H9 (cell line): Measurements from ENCODE around the gene TJP3. TPM values are rescaled to one million over a fixed set of nuclear protein-coding genes. Genes with fewer than 3 reads are reported as not detected.

ENCODE experiments used
- DNase-seq: peaks from one replicate; pipeline ENCODE4 v3.0.0-alpha.2; 2017
- H2AFZ ChIP-seq: one replicate; pipeline ENCODE4 v1.6.1; 2013; ENCODE audit warnings: mild to moderate bottlenecking, low read length, control low read depth, moderate library complexity
- H2AK5ac ChIP-seq: 2 replicates; pipeline ENCODE4 v1.6.1; 2013; ENCODE audit warnings: low read length, control low read depth, mixed read lengths; ENCODE audit not compliant: insufficient read length
- H2BK120ac ChIP-seq: one replicate; pipeline ENCODE4 v1.6.1; 2013; ENCODE audit warnings: low read depth, mild to moderate bottlenecking, low read length, control low read depth, inconsistent platforms; ENCODE audit not compliant: poor library complexity, severe bottlenecking
- H2BK12ac ChIP-seq: 2 replicates; pipeline ENCODE4 v1.6.1; 2013; ENCODE audit warnings: low read length, control low read depth, mixed read lengths, low read depth; ENCODE audit not compliant: insufficient read length
- H2BK15ac ChIP-seq: 2 replicates; pipeline ENCODE4 v1.6.1; 2013; ENCODE audit warnings: low read depth, low read length, control low read depth
- H2BK20ac ChIP-seq: one replicate; pipeline ENCODE4 v1.6.1; 2013; ENCODE audit warnings: low read depth, mild to moderate bottlenecking, low read length, control low read depth, inconsistent platforms; ENCODE audit not compliant: poor library complexity, severe bottlenecking
- H2BK5ac ChIP-seq: 2 replicates; pipeline ENCODE4 v1.6.1; 2013; ENCODE audit warnings: low read length, control low read depth, mixed read lengths; ENCODE audit not compliant: insufficient read length
- H3K14ac ChIP-seq: 2 replicates; pipeline ENCODE4 v1.6.1; 2013; ENCODE audit warnings: low read length, control low read depth; ENCODE audit not compliant: insufficient read depth
- H3K18ac ChIP-seq: 2 replicates; pipeline ENCODE4 v1.6.1; 2013; ENCODE audit warnings: low read depth, mild to moderate bottlenecking, mixed read lengths, low read length, control low read depth; ENCODE audit not compliant: insufficient read length
- H3K23ac ChIP-seq: 2 replicates; pipeline ENCODE4 v1.6.1; 2013; ENCODE audit warnings: low read length, control low read depth, mixed read lengths, low read depth; ENCODE audit not compliant: insufficient read length
- H3K23me2 ChIP-seq: 2 replicates; pipeline ENCODE4 v1.6.1; 2013; ENCODE audit warnings: low read depth, mild to moderate bottlenecking, mixed read lengths, low read length, control low read depth; ENCODE audit not compliant: insufficient read length, poor library complexity, severe bottlenecking
- H3K27ac ChIP-seq: 2 replicates; pipeline ENCODE4 v1.5.1; 2013; ENCODE audit warnings: low read length, control low read depth, mixed read lengths, low read depth; ENCODE audit not compliant: insufficient read length
- H3K27me3 ChIP-seq: 2 replicates; pipeline ENCODE4 v1.6.1; 2013; ENCODE audit warnings: low read length, control low read depth, inconsistent platforms; ENCODE audit not compliant: insufficient read depth
- H3K4ac ChIP-seq: 2 replicates; pipeline ENCODE4 v1.6.1; 2013; ENCODE audit warnings: low read depth, mild to moderate bottlenecking, control low read depth, inconsistent platforms, low read length, moderate library complexity
- H3K4me1 ChIP-seq: 2 replicates; pipeline ENCODE4 v1.6.1; 2013; ENCODE audit warnings: low read length, control low read depth, inconsistent platforms; ENCODE audit not compliant: insufficient read depth
- H3K4me2 ChIP-seq: 2 replicates; pipeline ENCODE4 v1.6.1; 2013; ENCODE audit warnings: low read length, control low read depth, mixed read lengths; ENCODE audit not compliant: insufficient read length, insufficient read depth
- H3K56ac ChIP-seq: 2 replicates; pipeline ENCODE4 v1.6.1; 2013; ENCODE audit warnings: low read depth, mild to moderate bottlenecking, mixed read lengths, low read length, control low read depth; ENCODE audit not compliant: insufficient read length
- H3K79me1 ChIP-seq: 2 replicates; pipeline ENCODE4 v1.6.1; 2013; ENCODE audit warnings: low read depth, mild to moderate bottlenecking, moderate library complexity, low read length, control low read depth, inconsistent platforms; ENCODE audit not compliant: insufficient read depth, poor library complexity, severe bottlenecking
- H3K79me2 ChIP-seq: 2 replicates; pipeline ENCODE4 v1.6.1; 2013; ENCODE audit warnings: low read length, control low read depth, inconsistent platforms; ENCODE audit not compliant: insufficient read depth
- H3K9ac ChIP-seq: 2 replicates; pipeline ENCODE4 v1.6.1; 2013; ENCODE audit warnings: low read length, control low read depth, mixed read lengths; ENCODE audit not compliant: insufficient read length; ENCODE audit errors: extremely low read depth
- H3K9me3 ChIP-seq: one replicate; pipeline ENCODE4 v1.6.1; 2013; ENCODE audit warnings: low read depth, low read length, inconsistent platforms; ENCODE audit not compliant: control insufficient read depth
- H3T11ph ChIP-seq: one replicate; pipeline ENCODE4 v1.6.1; 2013; ENCODE audit warnings: mild to moderate bottlenecking, low read length, control low read depth, inconsistent platforms
- H4K20me1 ChIP-seq: one replicate; pipeline ENCODE4 v1.6.1; 2013; ENCODE audit not compliant: control insufficient read depth, insufficient read length, insufficient read depth
- H4K5ac ChIP-seq: 2 replicates; pipeline ENCODE4 v1.6.1; 2013; ENCODE audit warnings: low read depth, mild to moderate bottlenecking, mixed read lengths, low read length, control low read depth; ENCODE audit not compliant: insufficient read length
- H4K8ac ChIP-seq: replicated peaks from 2 replicates; pipeline ENCODE4 v1.6.1; 2013; ENCODE audit warnings: low read length, control low read depth, mixed read lengths, low read depth; ENCODE audit not compliant: insufficient read length
- H4K91ac ChIP-seq: 2 replicates; pipeline ENCODE4 v1.6.1; 2013; ENCODE audit warnings: low read depth, mild to moderate bottlenecking, moderate library complexity, mixed read lengths, low read length, control low read depth; ENCODE audit not compliant: insufficient read length
- H3K27ac Mint-ChIP-seq, 3 experiments: 2 replicates in 2 of 3; 3 replicates in 1 of 3; pipeline ENCODE4 v1.8.0; 2020 to 2021; ENCODE audit warnings: mixed read lengths in 3 of 3, mild to moderate bottlenecking in 1 of 3, moderate library complexity in 1 of 3
- H3K27me3 Mint-ChIP-seq: 2 replicates; pipeline ENCODE4 v1.8.0; 2021; ENCODE audit warnings: low read depth, mild to moderate bottlenecking, moderate library complexity, mixed read lengths
- H3K36me3 Mint-ChIP-seq, 3 experiments: 2 replicates in 2 of 3; 3 replicates in 1 of 3; pipeline ENCODE4 v1.8.0; 2020 to 2021; ENCODE audit warnings: low read depth in 3 of 3, mixed read lengths in 3 of 3; ENCODE audit not compliant: insufficient read depth in 1 of 3
- H3K4me1 Mint-ChIP-seq, 2 experiments: 2 replicates each; pipeline ENCODE4 v1.8.0; 2020; ENCODE audit warnings: mixed read lengths in 2 of 2
- H3K4me3 Mint-ChIP-seq, 2 experiments: 2 replicates in 1 of 2; 3 replicates in 1 of 2; pipeline ENCODE4 v1.8.0; 2020 to 2021; ENCODE audit warnings: mild to moderate bottlenecking in 2 of 2, mixed read lengths in 2 of 2, moderate library complexity in 1 of 2
- H3K9me3 Mint-ChIP-seq, 2 experiments: 2 replicates in 1 of 2; 3 replicates in 1 of 2; pipeline ENCODE4 v1.8.0; 2020; ENCODE audit warnings: mild to moderate bottlenecking in 2 of 2, mixed read lengths in 2 of 2, moderate library complexity in 1 of 2
- WGBS: extraction: QIAGEN DNeasy Blood & Tissue Kit; methylation state at CpG from one replicate; pipeline ENCODE4 v1.1.7; 2013; ENCODE audit warnings: missing lambda C conversion rate, low lambda C conversion rate, mixed read lengths; ENCODE audit not compliant: insufficient read length; ENCODE audit errors: extremely low coverage; 5-methylcytosine and 5-hydroxymethylcytosine counted together
- total RNA-seq: library from RNA; stranded (reverse); gene quantifications from 2 replicates; pipeline ENCODE4 v1.2.1, GENCODE V29; 2021
- TF ChIP-seq, protein P1 (sequence below): fragments of 200-600 bp; sonication (generic); conservative IDR thresholded peaks from 3 replicates; pipeline ENCODE4 v1.8.0; 2021; ENCODE audit warnings: antibody characterized with exemption, mild to moderate bottlenecking

TJP3 gene
- total RNA-seq, 1 experiment from 2014 or later, result 27.3 TPM

DNA sequence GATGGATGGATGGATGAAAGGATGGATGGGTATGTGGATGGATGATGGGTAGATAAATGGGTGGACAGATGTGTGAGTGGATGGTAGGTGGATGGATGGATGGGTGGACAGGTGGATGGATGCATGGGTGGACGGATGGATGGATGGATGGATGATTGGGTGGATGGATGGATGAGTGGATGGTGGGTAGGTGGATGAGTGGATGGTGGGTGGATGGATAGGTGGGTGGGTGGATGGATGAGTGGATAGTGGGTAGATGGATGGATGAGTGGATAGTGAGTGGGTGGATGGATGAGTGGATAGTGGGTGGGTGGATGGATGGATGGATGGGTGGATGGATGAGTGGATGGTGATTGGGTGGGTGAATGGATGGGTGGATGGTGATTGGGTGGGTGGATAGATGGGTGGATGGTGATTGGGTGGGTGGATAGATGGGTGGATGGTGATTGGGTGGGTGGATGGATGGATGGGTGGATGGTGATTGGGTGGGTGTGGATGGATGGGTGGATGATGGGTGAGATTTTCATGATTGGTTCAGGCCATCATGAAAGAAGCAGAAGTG, 68.4 kb downstream of the TJP3 start:
- no peak overlapping the region for H3K4ac ChIP-seq
- H2BK12ac ChIP-seq, result no peak overlapping the region
- H3K4me2 ChIP-seq, result no peak overlapping the region
- no peaks in the 10 kb centered on the region for H3K79me1 ChIP-seq
- no peak overlapping the region for H4K8ac ChIP-seq
- no peak overlapping the region for H3K14ac ChIP-seq
- no peak overlapping the region for H2BK120ac ChIP-seq
- Mint-ChIP-seq H3K4me3 (no peak overlapping the region), H3K27ac (no peak overlapping the region), H3K36me3 (peaks cover 6 to 8% (median 8%) of the 10 kb centered on the region in 3 experiments), H3K4me1 (peaks cover 2 to 12% of the 10 kb centered on the region in 2 experiments; a peak in 2 of 4 replicates), H3K9me3 (peaks cover 8 to 10% of the 10 kb centered on the region in 2 experiments), H3K27me3 (peaks cover 6% of the 10 kb centered on the region)
- H3K23ac ChIP-seq, result no peak overlapping the region
- no peak overlapping the region for H3T11ph ChIP-seq
- no peaks in the 10 kb centered on the region for H4K20me1 ChIP-seq
- TF ChIP-seq, protein P1, sequence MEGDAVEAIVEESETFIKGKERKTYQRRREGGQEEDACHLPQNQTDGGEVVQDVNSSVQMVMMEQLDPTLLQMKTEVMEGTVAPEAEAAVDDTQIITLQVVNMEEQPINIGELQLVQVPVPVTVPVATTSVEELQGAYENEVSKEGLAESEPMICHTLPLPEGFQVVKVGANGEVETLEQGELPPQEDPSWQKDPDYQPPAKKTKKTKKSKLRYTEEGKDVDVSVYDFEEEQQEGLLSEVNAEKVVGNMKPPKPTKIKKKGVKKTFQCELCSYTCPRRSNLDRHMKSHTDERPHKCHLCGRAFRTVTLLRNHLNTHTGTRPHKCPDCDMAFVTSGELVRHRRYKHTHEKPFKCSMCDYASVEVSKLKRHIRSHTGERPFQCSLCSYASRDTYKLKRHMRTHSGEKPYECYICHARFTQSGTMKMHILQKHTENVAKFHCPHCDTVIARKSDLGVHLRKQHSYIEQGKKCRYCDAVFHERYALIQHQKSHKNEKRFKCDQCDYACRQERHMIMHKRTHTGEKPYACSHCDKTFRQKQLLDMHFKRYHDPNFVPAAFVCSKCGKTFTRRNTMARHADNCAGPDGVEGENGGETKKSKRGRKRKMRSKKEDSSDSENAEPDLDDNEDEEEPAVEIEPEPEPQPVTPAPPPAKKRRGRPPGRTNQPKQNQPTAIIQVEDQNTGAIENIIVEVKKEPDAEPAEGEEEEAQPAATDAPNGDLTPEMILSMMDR, result no peak
- H3K18ac ChIP-seq, result no peak overlapping the region
- H3K23me2 ChIP-seq, result no peaks in the 10 kb centered on the region
- no peaks in the 10 kb centered on the region for H3K4me1 ChIP-seq
- no peak overlapping the region for H2BK15ac ChIP-seq
- no peak overlapping the region for H3K56ac ChIP-seq
- H3K9me3 ChIP-seq, result peaks cover 8% of the 10 kb centered on the region
- H4K91ac ChIP-seq, result no peak overlapping the region
- no peaks in the 10 kb centered on the region for H3K79me2 ChIP-seq
- DNase-seq, result no peak
- no peak overlapping the region for H2BK5ac ChIP-seq
- no peak overlapping the region for H2AFZ ChIP-seq
- no peak overlapping the region for H2BK20ac ChIP-seq
- no peak overlapping the region for H4K5ac ChIP-seq
- H2AK5ac ChIP-seq, result no peak overlapping the region
- WGBS, result no CpG with 5 or more reads among the region's 1 CpG
- no peak overlapping the region for H3K9ac ChIP-seq
- H3K27ac ChIP-seq, result no peak overlapping the region
- H3K27me3 ChIP-seq, result no peaks in the 10 kb centered on the region
